C4-2B (cell line): Measurements from ENCODE around the gene JUND.

Experiments
- ZFX ChIP-seq: fragments of 450-650 bp; IDR thresholded peaks from 2 replicates; pipeline ENCODE4 v1.6.1; 2017
- TF ChIP-seq, protein P1 (sequence below): fragments of 450-650 bp; conservative IDR thresholded peaks from 2 replicates; pipeline ENCODE4 v1.5.1; 2017; ENCODE audit warnings: mild to moderate bottlenecking

- TF ChIP-seq, protein P1, sequence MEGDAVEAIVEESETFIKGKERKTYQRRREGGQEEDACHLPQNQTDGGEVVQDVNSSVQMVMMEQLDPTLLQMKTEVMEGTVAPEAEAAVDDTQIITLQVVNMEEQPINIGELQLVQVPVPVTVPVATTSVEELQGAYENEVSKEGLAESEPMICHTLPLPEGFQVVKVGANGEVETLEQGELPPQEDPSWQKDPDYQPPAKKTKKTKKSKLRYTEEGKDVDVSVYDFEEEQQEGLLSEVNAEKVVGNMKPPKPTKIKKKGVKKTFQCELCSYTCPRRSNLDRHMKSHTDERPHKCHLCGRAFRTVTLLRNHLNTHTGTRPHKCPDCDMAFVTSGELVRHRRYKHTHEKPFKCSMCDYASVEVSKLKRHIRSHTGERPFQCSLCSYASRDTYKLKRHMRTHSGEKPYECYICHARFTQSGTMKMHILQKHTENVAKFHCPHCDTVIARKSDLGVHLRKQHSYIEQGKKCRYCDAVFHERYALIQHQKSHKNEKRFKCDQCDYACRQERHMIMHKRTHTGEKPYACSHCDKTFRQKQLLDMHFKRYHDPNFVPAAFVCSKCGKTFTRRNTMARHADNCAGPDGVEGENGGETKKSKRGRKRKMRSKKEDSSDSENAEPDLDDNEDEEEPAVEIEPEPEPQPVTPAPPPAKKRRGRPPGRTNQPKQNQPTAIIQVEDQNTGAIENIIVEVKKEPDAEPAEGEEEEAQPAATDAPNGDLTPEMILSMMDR = no peak
- no peak for TF ChIP-seq ZFX
Measured at GRCh38 chr19:18321734-18322102, 40.3 kb upstream of the JUND start.
